ENCODE measurements around the gene KLHL35.

Gene KLHL35

DNA sequence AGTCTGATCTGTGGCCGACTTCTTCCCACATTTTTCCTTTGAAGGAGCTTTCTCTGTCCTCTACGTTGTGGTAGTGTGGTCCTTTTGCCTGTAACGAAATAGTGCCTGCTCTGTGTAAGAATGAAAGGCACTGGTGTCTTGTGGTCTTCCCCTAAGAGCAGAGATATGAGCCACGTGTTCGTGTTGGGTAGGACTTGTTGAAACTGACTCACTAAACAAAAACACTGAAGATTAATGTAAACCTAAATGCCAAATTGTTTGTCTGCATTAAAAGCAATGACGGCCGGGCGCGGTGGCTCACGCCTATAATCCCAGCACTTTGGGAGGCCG lies 43.8 kb downstream of the KLHL35 start:
- no peak for TF ChIP-seq CTCF (IDR thresholded peaks at IDR 0.05)
- no peaks in the 10 kb centered on the region for H3K36me3 ChIP-seq
- H3K9me3 ChIP-seq, result no peaks in the 10 kb centered on the region
- H3K4me1 ChIP-seq (ENCODE audit: control insufficient read depth in 1 of 2, insufficient read depth in 1 of 2, low read depth in 1 of 2, low read length in 1 of 2), result peaks cover 5 to 13% of the 10 kb centered on the region in 2 experiments
- H3K27me3 ChIP-seq, result no peaks in the 10 kb centered on the region
- H3K27ac ChIP-seq, result no peak overlapping the region
- H3K4me3 ChIP-seq (ENCODE audit: low read depth in 1 of 2, low read length in 1 of 2), result no peak overlapping the region

DNA sequence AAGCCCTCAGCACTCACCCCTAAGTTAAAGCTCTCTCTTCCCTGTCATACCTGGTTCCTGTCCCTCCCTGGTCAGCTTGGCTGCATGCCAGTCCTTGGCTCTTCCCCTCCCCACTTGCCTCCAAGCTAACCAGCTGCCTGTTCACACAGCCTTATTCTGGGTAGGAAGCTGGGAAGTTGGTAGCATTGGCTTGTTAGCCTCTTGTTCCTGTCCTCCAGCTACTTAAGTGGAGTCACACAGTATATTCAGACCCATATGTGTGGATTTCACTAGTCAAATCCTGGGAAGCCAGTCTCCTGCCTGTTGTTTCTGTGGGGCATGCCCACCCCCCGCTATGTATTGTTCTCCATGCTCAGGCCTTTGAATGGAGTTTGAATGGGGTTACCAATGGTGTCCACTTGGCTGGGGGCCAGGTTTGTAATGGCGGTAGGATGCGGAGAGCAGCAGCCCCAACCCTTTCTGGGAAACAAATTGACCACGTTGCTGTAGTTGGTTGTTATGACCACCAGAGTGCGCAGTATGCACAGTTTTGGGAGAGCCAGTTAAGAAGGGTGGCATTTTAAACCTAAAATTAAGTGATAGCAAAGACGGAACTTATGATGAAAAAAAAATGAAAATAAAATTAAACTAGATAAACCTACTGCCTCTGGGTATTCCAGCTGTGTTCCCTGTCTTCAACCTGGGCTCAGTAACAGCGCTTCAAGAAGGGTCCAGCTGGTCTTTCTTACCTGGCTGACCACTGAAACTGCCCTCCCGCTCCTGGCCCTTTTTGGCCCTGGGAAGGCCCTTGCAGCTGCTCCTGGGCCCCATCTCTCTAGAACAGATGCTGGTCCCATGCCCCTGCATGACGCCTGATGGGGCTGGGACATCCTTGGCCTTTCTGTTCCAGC lies 44.4 kb downstream of the KLHL35 start:
- Histone ChIP-seq H3K27me3 (no peaks in the 10 kb centered on the region), H3K9me3 (no peaks in the 10 kb centered on the region), H3K36me3 (no peaks in the 10 kb centered on the region), H3K4me1 (ENCODE audit: control insufficient read depth in 1 of 2, insufficient read depth in 1 of 2, low read depth in 1 of 2, low read length in 1 of 2) (peaks cover 8 to 19% of the 10 kb centered on the region in 2 experiments), H3K27ac (no peak overlapping the region), H3K4me3 (ENCODE audit: low read depth in 1 of 2, low read length in 1 of 2) (no peak overlapping the region)
- TF ChIP-seq CTCF (IDR thresholded peaks at IDR 0.05), result peak; percentile 87

DNA sequence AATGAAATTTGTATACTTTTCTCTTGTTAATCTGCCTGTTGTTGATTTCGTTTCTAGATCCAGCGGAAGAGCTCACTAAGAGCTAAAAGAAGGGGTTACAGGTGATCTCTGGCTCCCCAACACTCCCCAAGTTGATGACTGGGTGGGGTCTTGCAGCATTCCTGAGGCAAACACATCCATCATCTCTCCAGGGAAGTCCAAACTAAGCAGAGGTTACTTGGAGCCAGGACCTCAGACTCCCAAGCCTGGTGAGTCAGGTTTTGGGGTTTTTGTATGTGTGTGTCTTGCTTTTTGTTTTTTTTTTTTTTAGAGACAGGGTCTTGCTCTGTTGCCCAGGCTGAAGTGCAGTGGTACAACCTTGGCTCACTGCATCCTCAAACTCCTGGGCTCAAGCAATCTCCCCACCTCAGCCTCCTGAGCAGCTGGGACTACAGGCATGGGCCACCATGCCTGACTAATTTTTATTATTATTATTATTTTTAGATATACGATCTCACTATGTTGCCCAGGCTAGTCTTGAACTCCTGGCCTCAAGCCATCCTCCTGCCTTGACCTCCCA lies 45.2 kb downstream of the KLHL35 start:
- Histone ChIP-seq H3K4me1 (ENCODE audit: control insufficient read depth in 1 of 2, insufficient read depth in 1 of 2, low read depth in 1 of 2, low read length in 1 of 2) (peaks cover 15 to 26% of the 10 kb centered on the region in 2 experiments), H3K36me3 (no peaks in the 10 kb centered on the region), H3K9me3 (no peaks in the 10 kb centered on the region), H3K27ac (no peak overlapping the region), H3K27me3 (no peaks in the 10 kb centered on the region), H3K4me3 (ENCODE audit: low read depth in 1 of 2, low read length in 1 of 2) (no peak overlapping the region)
- TF ChIP-seq CTCF (IDR thresholded peaks at IDR 0.05), result no peak

DNA sequence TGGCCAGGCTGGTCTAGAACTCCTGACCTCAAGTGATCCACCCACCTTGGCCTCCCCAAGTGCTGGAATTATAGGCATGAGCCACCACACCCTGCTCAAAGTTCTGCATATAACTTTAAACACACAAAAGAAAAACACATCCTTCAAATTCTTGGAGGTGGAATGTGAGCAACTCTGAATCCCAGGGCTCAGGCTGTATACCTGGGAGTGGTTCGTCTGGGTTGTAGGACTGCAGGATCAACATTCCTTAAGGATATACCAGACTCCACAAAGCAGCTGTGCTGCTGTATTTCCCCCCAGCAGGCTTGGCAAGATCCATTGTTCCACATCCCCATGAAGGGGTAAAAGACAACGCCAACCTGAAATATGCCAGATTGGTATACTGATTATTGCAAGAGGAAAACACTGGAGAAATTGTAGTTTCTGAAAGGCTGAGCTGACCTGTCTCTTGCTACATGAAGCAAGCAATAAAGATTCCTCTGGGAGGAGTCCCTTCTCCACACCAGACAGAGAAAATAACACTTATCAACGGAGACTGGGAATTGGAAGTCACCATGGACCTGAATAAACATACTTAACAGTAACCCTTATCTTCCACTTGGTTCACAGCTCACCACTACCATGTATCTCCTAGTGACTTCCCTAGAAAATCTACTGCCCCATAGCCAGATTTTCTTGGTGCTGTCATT lies 45.9 kb downstream of the KLHL35 start:
- Histone ChIP-seq H3K36me3 (no peaks in the 10 kb centered on the region), H3K27me3 (no peaks in the 10 kb centered on the region), H3K27ac (no peak overlapping the region), H3K4me1 (ENCODE audit: control insufficient read depth in 1 of 2, insufficient read depth in 1 of 2, low read depth in 1 of 2, low read length in 1 of 2) (peaks cover 15 to 26% of the 10 kb centered on the region in 2 experiments), H3K4me3 (ENCODE audit: low read depth in 1 of 2, low read length in 1 of 2) (no peak overlapping the region), H3K9me3 (no peaks in the 10 kb centered on the region)
- TF ChIP-seq CTCF (IDR thresholded peaks at IDR 0.05), result no peak

DNA sequence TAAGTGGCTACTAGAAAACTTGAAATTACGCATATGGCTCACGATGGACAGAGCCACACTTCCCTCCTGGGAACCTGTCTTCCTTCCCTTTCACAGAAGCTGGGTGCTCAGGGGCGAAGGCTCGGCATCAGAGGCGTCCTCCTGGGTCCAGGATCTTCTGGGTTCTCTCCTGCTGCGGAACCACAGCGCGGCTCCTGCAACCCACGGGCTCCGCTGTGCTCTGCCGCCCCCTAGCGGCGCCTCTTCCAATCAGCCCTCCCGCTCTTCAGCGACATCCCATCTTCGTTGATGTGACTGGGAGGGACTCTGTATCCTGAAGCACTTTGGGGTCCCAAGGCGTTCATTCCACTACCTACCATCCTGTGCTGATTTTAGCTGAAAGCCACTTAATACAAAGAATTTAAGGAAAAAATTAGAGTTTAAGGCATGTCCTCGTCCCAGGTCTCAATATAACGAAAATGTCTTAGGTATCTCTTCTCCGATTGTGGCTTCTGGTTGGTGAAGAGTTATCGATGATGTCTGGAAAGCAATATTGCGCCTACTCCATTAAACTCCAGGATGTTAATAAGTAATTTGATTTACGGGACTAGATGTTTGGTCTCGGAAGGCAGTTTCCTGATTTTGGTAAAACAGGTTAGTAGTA lies 48.4 kb downstream of the KLHL35 start:
- Histone ChIP-seq H3K4me1 (ENCODE audit: control insufficient read depth in 1 of 2, insufficient read depth in 1 of 2, low read depth in 1 of 2, low read length in 1 of 2) (peaks cover 20 to 26% of the 10 kb centered on the region in 2 experiments), H3K4me3 (ENCODE audit: low read depth in 1 of 2, low read length in 1 of 2) (peak overlapping the region in 1 of 2 experiments; percentile 36), H3K36me3 (no peaks in the 10 kb centered on the region), H3K27ac (peak overlapping the region; percentile 33), H3K27me3 (no peaks in the 10 kb centered on the region), H3K9me3 (no peaks in the 10 kb centered on the region)
- peak; percentile 88 for TF ChIP-seq CTCF (IDR thresholded peaks at IDR 0.05)

Measured in neutrophil (primary cell).